Astrocyte (in vitro differentiated cells and primary cell): ENCODE results near the gene CPA2.

ENCODE experiments used
- EZH2 ChIP-seq: IDR thresholded peaks from 2 replicates; pipeline ENCODE4 v1.6.1; 2012; ENCODE audit warnings: mild to moderate bottlenecking, low read length, inconsistent platforms; ENCODE audit not compliant: insufficient read depth
- TF ChIP-seq, protein P1 (sequence below): IDR thresholded peaks from 2 replicates; pipeline ENCODE4 v1.5.1; 2011; ENCODE audit warnings: low read depth, mild to moderate bottlenecking, inconsistent platforms, low read length, moderate library complexity; ENCODE audit not compliant: insufficient read depth

DNA sequence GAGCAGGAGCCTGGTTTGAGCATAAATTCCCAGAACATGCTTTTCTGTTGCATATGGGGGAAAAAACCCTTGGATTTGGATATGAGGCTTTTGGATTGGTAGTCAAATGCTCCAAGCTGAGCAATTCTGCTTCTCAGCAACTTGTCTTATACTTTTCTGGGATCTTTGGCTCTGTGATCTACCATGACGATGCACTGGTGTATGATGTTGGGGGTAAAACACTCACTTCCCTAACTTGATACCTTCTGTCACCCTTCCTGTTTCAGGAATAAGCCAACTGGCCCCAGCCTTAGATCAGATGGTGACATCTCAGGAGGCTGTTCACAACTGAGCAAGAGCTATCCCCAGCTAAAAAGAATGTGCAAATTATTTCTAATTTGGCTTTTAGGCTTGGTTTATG, 13.2 kb downstream of the CPA2 start:
- TF ChIP-seq, protein P1, sequence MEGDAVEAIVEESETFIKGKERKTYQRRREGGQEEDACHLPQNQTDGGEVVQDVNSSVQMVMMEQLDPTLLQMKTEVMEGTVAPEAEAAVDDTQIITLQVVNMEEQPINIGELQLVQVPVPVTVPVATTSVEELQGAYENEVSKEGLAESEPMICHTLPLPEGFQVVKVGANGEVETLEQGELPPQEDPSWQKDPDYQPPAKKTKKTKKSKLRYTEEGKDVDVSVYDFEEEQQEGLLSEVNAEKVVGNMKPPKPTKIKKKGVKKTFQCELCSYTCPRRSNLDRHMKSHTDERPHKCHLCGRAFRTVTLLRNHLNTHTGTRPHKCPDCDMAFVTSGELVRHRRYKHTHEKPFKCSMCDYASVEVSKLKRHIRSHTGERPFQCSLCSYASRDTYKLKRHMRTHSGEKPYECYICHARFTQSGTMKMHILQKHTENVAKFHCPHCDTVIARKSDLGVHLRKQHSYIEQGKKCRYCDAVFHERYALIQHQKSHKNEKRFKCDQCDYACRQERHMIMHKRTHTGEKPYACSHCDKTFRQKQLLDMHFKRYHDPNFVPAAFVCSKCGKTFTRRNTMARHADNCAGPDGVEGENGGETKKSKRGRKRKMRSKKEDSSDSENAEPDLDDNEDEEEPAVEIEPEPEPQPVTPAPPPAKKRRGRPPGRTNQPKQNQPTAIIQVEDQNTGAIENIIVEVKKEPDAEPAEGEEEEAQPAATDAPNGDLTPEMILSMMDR = no peak
- TF ChIP-seq EZH2 = no peak
